GM13976 (cell line): ENCODE results near the gene FAM131C.

Experiments
- DNase-seq: peaks from one replicate; pipeline ENCODE4 v3.0.0; 2012; ENCODE audit warnings: low spot score
- in situ Hi-C: fragments of 300-500 bp; cut with MboI; formaldehyde crosslinking; loops from one replicate; pipeline ENCODE4 v1.12.0; 2022; ENCODE audit warnings: low sequenced_read_pairs, mixed read lengths, inconsistent platforms; ENCODE audit not compliant: unreplicated experiment
- TF ChIP-seq, protein P1 (sequence below): IDR thresholded peaks from 2 replicates; pipeline ENCODE4 v1.5.1; 2012; ENCODE audit warnings: borderline replicate concordance, mild to moderate bottlenecking; ENCODE audit not compliant: insufficient read depth; ENCODE audit errors: extremely low read depth, missing control alignments, control extremely low read depth

Gene FAM131C

DNA sequence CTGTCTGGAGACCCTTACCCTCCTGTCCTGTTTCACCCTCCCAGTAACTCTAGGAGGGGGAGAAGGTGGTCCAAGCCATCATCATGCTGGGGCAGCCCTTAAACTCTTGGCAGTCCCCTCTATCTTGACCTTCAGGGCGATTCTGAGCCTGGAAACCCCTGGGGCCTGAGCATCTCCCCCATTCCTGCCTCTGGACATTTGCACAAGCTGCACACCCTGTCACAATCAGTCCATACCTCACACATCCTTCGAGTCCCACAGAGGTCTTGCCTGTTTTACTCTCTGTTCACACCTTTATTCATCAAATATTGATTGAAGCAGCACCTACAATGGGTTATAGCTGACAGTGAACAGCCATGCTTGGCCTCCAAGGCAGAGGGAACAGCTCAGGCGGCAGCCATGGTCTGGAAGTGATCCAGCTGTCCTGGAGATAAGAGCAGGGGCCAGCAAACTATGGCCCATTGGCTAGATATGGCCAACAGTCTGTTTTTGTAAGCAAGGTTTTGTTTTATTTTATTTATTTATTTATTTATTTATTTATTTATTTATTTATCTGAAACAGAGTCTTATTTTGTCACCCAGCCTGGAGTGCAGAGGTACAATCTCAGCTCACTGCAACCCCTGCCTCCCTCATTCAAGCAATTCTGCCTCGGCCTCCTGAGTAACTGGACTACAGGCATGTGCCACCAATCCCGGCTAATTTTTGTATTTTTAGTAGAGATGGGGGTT, 7.1 kb upstream of the FAM131C start:
- TF ChIP-seq, protein P1, sequence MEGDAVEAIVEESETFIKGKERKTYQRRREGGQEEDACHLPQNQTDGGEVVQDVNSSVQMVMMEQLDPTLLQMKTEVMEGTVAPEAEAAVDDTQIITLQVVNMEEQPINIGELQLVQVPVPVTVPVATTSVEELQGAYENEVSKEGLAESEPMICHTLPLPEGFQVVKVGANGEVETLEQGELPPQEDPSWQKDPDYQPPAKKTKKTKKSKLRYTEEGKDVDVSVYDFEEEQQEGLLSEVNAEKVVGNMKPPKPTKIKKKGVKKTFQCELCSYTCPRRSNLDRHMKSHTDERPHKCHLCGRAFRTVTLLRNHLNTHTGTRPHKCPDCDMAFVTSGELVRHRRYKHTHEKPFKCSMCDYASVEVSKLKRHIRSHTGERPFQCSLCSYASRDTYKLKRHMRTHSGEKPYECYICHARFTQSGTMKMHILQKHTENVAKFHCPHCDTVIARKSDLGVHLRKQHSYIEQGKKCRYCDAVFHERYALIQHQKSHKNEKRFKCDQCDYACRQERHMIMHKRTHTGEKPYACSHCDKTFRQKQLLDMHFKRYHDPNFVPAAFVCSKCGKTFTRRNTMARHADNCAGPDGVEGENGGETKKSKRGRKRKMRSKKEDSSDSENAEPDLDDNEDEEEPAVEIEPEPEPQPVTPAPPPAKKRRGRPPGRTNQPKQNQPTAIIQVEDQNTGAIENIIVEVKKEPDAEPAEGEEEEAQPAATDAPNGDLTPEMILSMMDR = no peak
- no peak for DNase-seq
- in situ Hi-C loops = loop anchor here (5.0 to 25.0 kb wide), 2 partner anchors 107 to 282 kb away; partner anchors contain the start of genes FBXO42 and SZRD1

DNA sequence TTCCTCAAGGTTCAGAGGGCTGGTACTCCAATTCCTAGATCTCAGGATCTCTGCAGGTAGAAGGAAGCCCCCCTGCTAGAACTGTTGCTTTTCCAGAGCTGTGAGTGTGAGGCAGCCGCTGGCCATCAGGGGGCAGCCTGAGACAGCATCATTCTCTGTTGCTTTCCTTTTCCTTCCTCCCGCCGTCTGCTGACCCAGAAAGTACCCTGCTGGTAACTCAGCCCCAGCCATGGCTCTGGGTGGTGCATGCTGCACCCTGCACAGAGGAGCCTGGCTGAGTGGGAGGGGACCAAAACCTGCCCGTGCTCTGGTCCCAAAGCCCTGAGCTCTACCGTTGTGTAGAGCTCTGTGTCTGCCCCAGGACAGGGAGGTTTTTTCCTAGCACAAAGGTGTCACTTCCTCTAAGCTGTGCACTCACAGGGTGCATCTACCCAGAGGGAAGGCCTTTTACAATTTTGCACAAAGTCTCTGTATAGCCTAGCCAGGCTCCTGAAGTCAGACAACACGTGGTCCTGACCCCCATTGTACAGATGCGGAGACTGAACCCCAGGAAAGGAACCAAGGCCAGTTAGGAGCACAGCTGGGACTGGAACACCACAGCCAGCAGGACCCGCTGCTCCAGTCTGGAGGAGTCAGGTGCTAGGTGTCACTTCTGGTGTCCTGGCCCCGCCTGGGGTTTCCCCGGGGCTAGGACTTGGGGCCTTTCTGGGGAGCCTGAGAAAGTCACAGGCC, 5.6 kb upstream of the FAM131C start:
- TF ChIP-seq, protein P1 = peak; percentile 83
- peak; percentile 87 for DNase-seq
- in situ Hi-C loops = loop anchor here (25.0 kb wide), 1 partner anchor 283 kb away; the partner anchor contains the start of genes FBXO42 and SZRD1

DNA sequence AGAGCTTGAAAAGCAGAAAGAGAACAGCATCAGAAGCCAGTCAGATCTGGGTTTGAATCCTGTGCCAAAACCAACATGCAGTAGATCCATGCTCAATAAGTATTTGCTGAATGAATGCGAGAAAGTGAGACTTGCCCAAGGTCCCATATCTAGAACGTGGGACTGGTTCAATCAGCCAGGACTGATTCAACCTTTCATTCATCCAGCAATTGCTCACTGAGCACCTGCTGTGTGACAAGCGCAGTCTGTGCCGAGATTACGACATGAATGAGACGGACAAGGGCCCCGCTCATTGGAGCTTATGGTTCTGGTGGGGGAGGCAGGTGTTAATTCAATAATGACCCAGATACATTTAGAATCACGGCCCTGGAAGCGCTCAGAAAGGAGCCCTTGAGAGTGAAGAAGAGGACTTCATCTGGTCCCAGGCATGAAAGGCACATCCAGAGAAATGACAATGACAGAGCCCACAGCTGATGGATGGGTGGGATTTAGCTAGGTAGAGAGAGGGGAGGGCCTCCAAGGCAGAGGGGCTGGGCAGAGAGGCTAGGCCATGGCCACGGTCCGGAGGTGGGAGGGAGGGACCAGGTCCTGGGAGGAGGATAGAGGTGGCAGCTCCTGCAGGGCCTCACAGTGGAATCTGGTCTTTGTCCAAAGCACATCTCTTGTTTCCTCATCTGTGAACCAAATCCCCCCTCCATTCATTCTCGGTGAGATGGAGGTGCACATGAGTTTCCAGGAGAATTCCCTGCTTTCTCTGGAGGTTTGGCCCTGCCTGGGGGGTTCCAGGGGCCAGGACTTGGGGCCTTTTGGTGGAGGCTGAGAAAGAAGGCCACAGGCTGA, 4.2 kb upstream of the FAM131C start:
- no peak for DNase-seq
- in situ Hi-C loops = loop anchor here (25.0 kb wide), 1 partner anchor 285 kb away; the partner anchor contains the start of genes FBXO42 and SZRD1
- TF ChIP-seq, protein P1 = no peak

DNA sequence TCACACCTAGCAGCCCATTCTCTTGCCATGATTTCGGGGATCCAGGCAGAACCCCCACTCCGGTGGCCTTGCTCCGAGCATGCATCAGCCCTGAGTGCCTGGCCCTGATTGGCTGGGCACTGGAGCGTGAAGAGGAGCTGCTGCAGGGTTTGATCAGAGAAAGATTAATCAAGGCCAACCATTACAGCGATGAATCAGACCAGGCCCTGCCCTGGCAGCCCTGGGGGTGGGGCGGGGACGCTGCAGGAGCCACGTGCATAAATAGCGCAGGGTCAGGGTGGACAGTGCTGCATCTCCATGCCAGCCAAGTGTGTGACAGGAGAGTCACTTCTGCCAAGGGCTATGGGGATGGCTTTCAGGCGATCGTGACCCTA, 3.4 kb upstream of the FAM131C start:
- in situ Hi-C loops = loop anchor here (25.0 kb wide), 1 partner anchor 285 kb away; the partner anchor contains the start of genes FBXO42 and SZRD1
- DNase-seq = no peak
- TF ChIP-seq, protein P1 = no peak

DNA sequence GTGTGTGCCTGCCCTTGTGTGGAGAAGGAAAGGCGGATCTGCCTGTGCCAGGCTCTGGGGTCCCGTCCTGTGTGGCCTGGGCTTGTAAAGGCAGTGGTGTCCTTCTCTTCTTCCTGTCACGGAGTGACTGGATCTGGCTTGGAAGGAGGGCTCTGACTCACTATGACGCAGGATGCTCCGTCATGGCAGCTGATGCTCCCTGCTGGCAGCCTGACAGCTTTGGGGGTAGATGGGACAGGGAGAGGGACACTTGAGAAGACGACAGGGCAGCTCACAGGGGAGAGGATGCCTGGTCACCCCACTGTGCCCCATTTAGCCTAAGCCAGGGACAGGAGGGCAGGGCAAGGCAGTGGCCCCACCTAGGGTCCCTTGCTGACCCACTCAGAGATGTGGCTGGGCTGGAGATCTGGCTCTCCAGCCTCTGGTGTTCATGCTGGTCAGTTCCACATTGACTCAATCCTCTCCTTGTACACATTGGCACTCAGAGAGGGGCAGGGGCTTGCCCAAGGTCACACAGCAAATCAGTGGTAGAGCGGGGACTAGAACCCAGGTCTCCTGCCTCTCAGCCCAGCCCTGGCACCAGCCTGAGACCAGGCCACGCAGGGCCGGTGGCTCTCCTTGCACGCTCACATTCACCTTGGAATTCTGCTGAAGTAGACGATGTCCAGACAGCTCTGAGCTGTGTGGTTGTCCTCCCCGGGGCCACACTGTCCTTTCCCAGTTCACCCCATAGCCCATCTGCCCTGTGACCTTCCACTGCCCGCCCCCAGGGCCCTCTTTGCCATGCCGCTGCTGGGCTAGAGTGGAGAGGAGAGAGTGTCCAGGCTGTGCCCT, 2.8 kb upstream of the FAM131C start:
- DNase-seq = no peak
- in situ Hi-C loops = loop anchor here (25.0 kb wide), 1 partner anchor 286 kb away; the partner anchor contains the start of genes FBXO42 and SZRD1
- TF ChIP-seq, protein P1 = no peak
